HEK293 (cell line): ENCODE data around the gene GARRE1.
"Not testable (repeated sequence)": the region's sequence is repeated elsewhere in the genome, so short reads cannot be mapped to it uniquely, and the experiment has no call there.

Experiments used
- CTCF ChIP-seq: fragments of 450-650 bp; formaldehyde crosslinking; IDR thresholded peaks from 2 replicates; pipeline ENCODE4 v1.5.1; 2016; ENCODE audit warnings: missing biosample characterization, missing genetic modification characterization
- PATZ1 ChIP-seq: fragments of 450-650 bp; formaldehyde crosslinking; IDR thresholded peaks from 2 replicates; pipeline ENCODE4 v1.5.1; 2016; ENCODE audit warnings: missing biosample characterization, missing genetic modification characterization
- PBX3 ChIP-seq: sonication (generic); formaldehyde crosslinking; IDR thresholded peaks from 2 replicates; pipeline ENCODE4 v1.8.1; 2022; ENCODE audit warnings: mild to moderate bottlenecking, moderate library complexity, missing genetic modification reagents
- ZBTB11 ChIP-seq: fragments of 450-650 bp; formaldehyde crosslinking; conservative IDR thresholded peaks from 2 replicates; pipeline ENCODE4 v1.5.1; 2016; ENCODE audit warnings: low read depth, missing biosample characterization, missing genetic modification characterization
- ZNF132 ChIP-seq: fragments of 450-650 bp; formaldehyde crosslinking; IDR thresholded peaks from 2 replicates; pipeline ENCODE4 v1.5.1; 2017; ENCODE audit warnings: missing biosample characterization, missing genetic modification characterization, borderline replicate concordance
- ZNF488 ChIP-seq: fragments of 450-650 bp; formaldehyde crosslinking; IDR thresholded peaks from 2 replicates; pipeline ENCODE4 v1.5.1; 2016; ENCODE audit warnings: missing biosample characterization, missing genetic modification characterization
- ZNF510 ChIP-seq: fragments of 450-650 bp; formaldehyde crosslinking; IDR thresholded peaks from 2 replicates; pipeline ENCODE4 v1.5.1; 2018; ENCODE audit warnings: mild to moderate bottlenecking, missing genetic modification characterization, missing biosample characterization; ENCODE audit not compliant: insufficient replicate concordance
- ZNF621 ChIP-seq: fragments of 450-650 bp; formaldehyde crosslinking; IDR thresholded peaks from 2 replicates; pipeline ENCODE4 v1.5.1; 2017; ENCODE audit warnings: missing biosample characterization, missing genetic modification characterization
- ZNF768 ChIP-seq: fragments of 450-650 bp; formaldehyde crosslinking; IDR thresholded peaks from 2 replicates; pipeline ENCODE4 v1.5.1; 2018; ENCODE audit warnings: missing biosample characterization, mild to moderate bottlenecking, missing genetic modification characterization

- TF ChIP-seq ZNF132 (tag by site-specific recombination); ZBTB11; ZNF768 (tag by site-specific recombination); PBX3; CTCF (tag by site-specific recombination); ZNF510 (tag by site-specific recombination); ZNF488; ZNF621: not testable (repeated sequence)
- 0 out of 2 replicates have a peak, but pooled peaks have one; percentile 22 for TF ChIP-seq PATZ1
Observed at GRCh38 chr19:34216745-34217219, 37.6 kb upstream of the GARRE1 start.
